Dendritic cell treated with granulocyte-macrophage colony-stimulating factor and Interleukin-4, amounts not matched to agents 40 ng/mL and 50 ng/mL, for 4 days (primary cell): ENCODE results near the gene NECAB2.

Experiments used
- H3K27ac Mint-ChIP-seq: one replicate; pipeline ENCODE4 v1.8.0; 2022; ENCODE audit warnings: mild to moderate bottlenecking, mixed read lengths
- H3K27me3 Mint-ChIP-seq: one replicate; pipeline ENCODE4 v1.8.0; 2022; ENCODE audit warnings: mild to moderate bottlenecking, mixed read lengths
- H3K36me3 Mint-ChIP-seq: one replicate; pipeline ENCODE4 v1.8.0; 2022; ENCODE audit warnings: low read depth, mixed read lengths
- H3K4me1 Mint-ChIP-seq: one replicate; pipeline ENCODE4 v1.8.0; 2022; ENCODE audit warnings: low read depth, mixed read lengths
- H3K4me3 Mint-ChIP-seq: one replicate; pipeline ENCODE4 v1.8.0; 2022; ENCODE audit warnings: mild to moderate bottlenecking, moderate library complexity, mixed read lengths
- H3K9me3 Mint-ChIP-seq: one replicate; pipeline ENCODE4 v1.8.0; 2022; ENCODE audit warnings: mixed read lengths
- intact Hi-C: fragments of 100-400 bp; cut with micrococcal nuclease; formaldehyde crosslinking; loops from one replicate; pipeline ENCODE4 v1.15.0; 2022

The NECAB2 gene

GRCh38 chr16:84044118-84044488 is 76.1 kb downstream of the NECAB2 start:
- Mint-ChIP-seq H3K36me3 (peaks cover 21% of the 10 kb centered on the region), H3K27me3 (peaks cover 67% of the 10 kb centered on the region), H3K27ac (no peak overlapping the region), H3K4me1 (peaks cover 6% of the 10 kb centered on the region), H3K4me3 (no peak overlapping the region), H3K9me3 (no peaks in the 10 kb centered on the region)
- intact Hi-C loops: no loop called here

- Mint-ChIP-seq H3K4me1 (peaks cover 6% of the 10 kb centered on the region), H3K4me3 (no peak overlapping the region), H3K36me3 (peaks cover 32% of the 10 kb centered on the region), H3K27me3 (peaks cover 59% of the 10 kb centered on the region), H3K9me3 (no peaks in the 10 kb centered on the region), H3K27ac (no peak overlapping the region)
- intact Hi-C loops: no loop called here
Observed at GRCh38 chr16:84045001-84045817, 77.2 kb downstream of the NECAB2 start.

GRCh38 chr16:84045818-84046470 is 77.9 kb downstream of the NECAB2 start:
- Mint-ChIP-seq H3K36me3 (peaks cover 39% of the 10 kb centered on the region), H3K27ac (no peak overlapping the region), H3K4me3 (no peak overlapping the region), H3K27me3 (peaks cover 52% of the 10 kb centered on the region), H3K9me3 (no peaks in the 10 kb centered on the region), H3K4me1 (peaks cover 6% of the 10 kb centered on the region)
- intact Hi-C loops: no loop called here

GRCh38 chr16:84047206-84047605 is 79.2 kb downstream of the NECAB2 start:
- no peaks in the 10 kb centered on the region for H3K9me3 Mint-ChIP-seq
- peaks cover 41% of the 10 kb centered on the region for H3K27me3 Mint-ChIP-seq
- peaks cover 6% of the 10 kb centered on the region for H3K4me1 Mint-ChIP-seq
- no peak overlapping the region for H3K4me3 Mint-ChIP-seq
- no peak overlapping the region for H3K27ac Mint-ChIP-seq
- intact Hi-C loops: no loop called here
- peaks cover 52% of the 10 kb centered on the region for H3K36me3 Mint-ChIP-seq

GRCh38 chr16:84047626-84048025 is 79.6 kb downstream of the NECAB2 start:
- peaks cover 6% of the 10 kb centered on the region for H3K4me1 Mint-ChIP-seq
- no peak overlapping the region for H3K27ac Mint-ChIP-seq
- H3K27me3 Mint-ChIP-seq: peaks cover 36% of the 10 kb centered on the region
- H3K36me3 Mint-ChIP-seq: peaks cover 56% of the 10 kb centered on the region
- H3K9me3 Mint-ChIP-seq: no peaks in the 10 kb centered on the region
- H3K4me3 Mint-ChIP-seq: no peak overlapping the region
- intact Hi-C loops: no loop called here

- no peak overlapping the region for H3K27ac Mint-ChIP-seq
- H3K4me1 Mint-ChIP-seq: peaks cover 6% of the 10 kb centered on the region
- H3K4me3 Mint-ChIP-seq: no peak overlapping the region
- intact Hi-C loops: no loop called here
- peaks cover 30% of the 10 kb centered on the region for H3K27me3 Mint-ChIP-seq
- H3K9me3 Mint-ChIP-seq: no peaks in the 10 kb centered on the region
- H3K36me3 Mint-ChIP-seq: peaks cover 63% of the 10 kb centered on the region
Observed at GRCh38 chr16:84048270-84048669, 80.2 kb downstream of the NECAB2 start.

- H3K9me3 Mint-ChIP-seq: no peaks in the 10 kb centered on the region
- H3K27ac Mint-ChIP-seq: no peak overlapping the region
- intact Hi-C loops: no loop called here
- peaks cover 24% of the 10 kb centered on the region for H3K27me3 Mint-ChIP-seq
- no peak overlapping the region for H3K4me3 Mint-ChIP-seq
- peaks cover 4% of the 10 kb centered on the region for H3K4me1 Mint-ChIP-seq
- H3K36me3 Mint-ChIP-seq: peaks cover 69% of the 10 kb centered on the region
Observed at GRCh38 chr16:84048871-84049270, 80.8 kb downstream of the NECAB2 start.

- Mint-ChIP-seq H3K27me3 (peaks cover 17% of the 10 kb centered on the region), H3K4me1 (no peaks in the 10 kb centered on the region), H3K9me3 (no peaks in the 10 kb centered on the region), H3K27ac (no peak overlapping the region), H3K4me3 (no peak overlapping the region), H3K36me3 (peaks cover 75% of the 10 kb centered on the region)
- intact Hi-C loops: no loop called here
Observed at GRCh38 chr16:84049403-84050060, 81.5 kb downstream of the NECAB2 start.

- Mint-ChIP-seq H3K9me3 (no peaks in the 10 kb centered on the region), H3K36me3 (peaks cover 83% of the 10 kb centered on the region), H3K27ac (no peak overlapping the region), H3K4me1 (no peaks in the 10 kb centered on the region), H3K27me3 (peaks cover 10% of the 10 kb centered on the region), H3K4me3 (no peak overlapping the region)
- intact Hi-C loops: no loop called here
Observed at GRCh38 chr16:84050316-84050715, 82.3 kb downstream of the NECAB2 start.

- no peaks in the 10 kb centered on the region for H3K9me3 Mint-ChIP-seq
Observed at GRCh38 chr16:84052071-84052622, 84.1 kb downstream of the NECAB2 start.

More at GRCh38 chr16:84052071-84052622, 84.1 kb downstream of the NECAB2 start:
- H3K27ac Mint-ChIP-seq: no peak overlapping the region
- H3K36me3 Mint-ChIP-seq: peaks cover 98% of the 10 kb centered on the region
- H3K27me3 Mint-ChIP-seq: no peaks in the 10 kb centered on the region
- H3K4me3 Mint-ChIP-seq: no peak overlapping the region
- intact Hi-C loops: no loop called here
- no peaks in the 10 kb centered on the region for H3K4me1 Mint-ChIP-seq
